GM23248 (cell line): ENCODE data around the gene ERC1.
"Not testable (repeated sequence)": the region's sequence is repeated elsewhere in the genome, so short reads cannot be mapped to it uniquely, and the experiment has no call there.

Experiments used
- EZH2 ChIP-seq: fragments of 200-600 bp; sonication (generic); IDR thresholded peaks from 2 replicates; pipeline ENCODE4 v1.6.1; 2018; ENCODE audit warnings: antibody characterized with exemption, mild to moderate bottlenecking; ENCODE audit not compliant: insufficient read depth, poor library complexity, severe bottlenecking
- EZH2phosphoT487 ChIP-seq: fragments of 200-600 bp; sonication (generic); IDR thresholded peaks from 2 replicates; pipeline ENCODE4 v1.6.1; 2018; ENCODE audit warnings: antibody characterized with exemption, moderate library complexity, mild to moderate bottlenecking, low read depth; ENCODE audit not compliant: insufficient read depth

GRCh38 chr12:1255125-1255524 lies 264.1 kb downstream of the ERC1 start:
- not testable (repeated sequence) for TF ChIP-seq EZH2phosphoT487, EZH2
